Vagina (tissue), 2 donors: ENCODE results near the gene SDCCAG8.

Experiments
- POLR2A ChIP-seq, 2 donors: fragments of 450-650 bp; IDR thresholded peaks; one replicate each; pipeline ENCODE4 v1.6.1; 2017; ENCODE audit warnings: antibody characterized with exemption in 2 of 2, mild to moderate bottlenecking in 2 of 2, moderate library complexity in 2 of 2
- POLR2AphosphoS5 ChIP-seq, 2 donors: sonication (generic); formaldehyde crosslinking; IDR thresholded peaks; one replicate each; pipeline ENCODE4 v1.9.0; 2017; ENCODE audit warnings: antibody characterized with exemption in 2 of 2, mild to moderate bottlenecking in 2 of 2, low read depth in 1 of 2; ENCODE audit not compliant: insufficient read depth in 1 of 2

DNA sequence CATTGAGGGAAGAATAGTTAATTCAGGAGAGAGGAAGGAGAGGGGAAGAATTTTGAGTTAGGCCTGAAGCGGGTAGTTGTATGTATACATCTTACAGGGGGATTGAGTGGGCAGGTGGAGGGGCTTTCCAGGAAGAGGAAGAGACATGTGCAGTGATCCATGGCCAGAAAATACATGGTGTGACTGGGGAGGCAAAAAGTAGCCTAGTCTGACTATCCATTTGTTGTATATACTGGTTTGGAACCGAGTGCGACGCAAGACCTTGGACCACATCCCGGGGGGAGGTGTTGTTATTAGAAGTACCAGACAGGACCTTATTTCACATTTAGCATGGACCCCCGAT lies 158.3 kb downstream of the SDCCAG8 start:
- TF ChIP-seq POLR2AphosphoS5 (IDR thresholded peaks at IDR 0.05; ENCODE audit: insufficient read depth in 1 of 2, low read depth in 1 of 2) (no peak), POLR2A (IDR thresholded peaks at IDR 0.05) (no peak)
